GM23338 (cell line): ENCODE data around the gene PCDHA2. TPM values are rescaled to one million over a fixed set of nuclear protein-coding genes. Genes with fewer than 3 reads are reported as not detected.

Source experiments
- ATAC-seq: fragments of 200-7000 bp; cut with Tn5 transposase; 3 replicates; pipeline ENCODE4 v1.9.1; 2020
- DNase-seq: peaks from one replicate; pipeline ENCODE4 v3.0.0-alpha.2; 2015; ENCODE audit warnings: low spot score
- H2AFZ ChIP-seq: fragments of 200-600 bp; sonication (generic); 2 replicates; pipeline ENCODE4 v1.8.0; 2016; ENCODE audit warnings: antibody characterized with exemption, mild to moderate bottlenecking, moderate library complexity
- H3F3A ChIP-seq: fragments of 200-600 bp; sonication (generic); replicated peaks from 2 replicates; pipeline ENCODE4 v1.8.0; 2017; ENCODE audit warnings: antibody characterized with exemption, mixed run types, low read depth
- H3K27ac ChIP-seq: fragments of 200-600 bp; sonication (generic); 2 replicates; pipeline ENCODE4 v1.6.1; 2016; ENCODE audit warnings: low read depth
- H3K27me3 ChIP-seq: fragments of 200-600 bp; sonication (generic); 2 replicates; pipeline ENCODE4 v1.8.0; 2016; ENCODE audit warnings: mild to moderate bottlenecking, mixed run types, moderate library complexity; ENCODE audit not compliant: insufficient read depth
- H3K36me3 ChIP-seq: fragments of 200-600 bp; sonication (generic); 2 replicates; pipeline ENCODE4 v1.8.0; 2016; ENCODE audit warnings: mild to moderate bottlenecking; ENCODE audit not compliant: insufficient read depth
- H3K4me1 ChIP-seq: fragments of 200-600 bp; sonication (generic); 2 replicates; pipeline ENCODE4 v1.8.0; 2016; ENCODE audit warnings: mild to moderate bottlenecking, moderate library complexity; ENCODE audit not compliant: insufficient read depth
- H3K4me2 ChIP-seq: fragments of 200-600 bp; sonication (generic); 2 replicates; pipeline ENCODE4 v1.7.1; 2017; ENCODE audit warnings: mixed run types
- H3K4me3 ChIP-seq: fragments of 200-600 bp; sonication (generic); 2 replicates; pipeline ENCODE4 v1.6.1; 2016; ENCODE audit warnings: mixed run types
- H3K79me2 ChIP-seq: fragments of 200-600 bp; sonication (generic); replicated peaks from 2 replicates; pipeline ENCODE4 v1.8.0; 2017; ENCODE audit warnings: mild to moderate bottlenecking; ENCODE audit not compliant: insufficient read depth
- H3K9me2 ChIP-seq: fragments of 200-600 bp; sonication (generic); 2 replicates; pipeline ENCODE4 v1.8.0; 2017; ENCODE audit not compliant: insufficient read depth
- H4K20me1 ChIP-seq: fragments of 200-600 bp; sonication (generic); replicated peaks from 2 replicates; pipeline ENCODE4 v1.8.0; 2017; ENCODE audit warnings: mild to moderate bottlenecking; ENCODE audit not compliant: insufficient read depth
- H3K27ac Mint-ChIP-seq: 2 replicates; pipeline ENCODE4 v1.8.0; 2020; ENCODE audit warnings: inconsistent platforms, mild to moderate bottlenecking, moderate library complexity, mixed read lengths
- H3K27me3 Mint-ChIP-seq: 3 replicates; pipeline ENCODE4 v1.8.0; 2022; ENCODE audit warnings: low read depth, mild to moderate bottlenecking, moderate library complexity, mixed read lengths, inconsistent platforms; ENCODE audit not compliant: insufficient read depth, poor library complexity
- H3K36me3 Mint-ChIP-seq: 3 replicates; pipeline ENCODE4 v1.8.0; 2021; ENCODE audit warnings: low read depth, mild to moderate bottlenecking, inconsistent platforms, moderate library complexity, mixed read lengths
- H3K4me1 Mint-ChIP-seq: 3 replicates; pipeline ENCODE4 v1.8.0; 2020; ENCODE audit warnings: mild to moderate bottlenecking, inconsistent platforms, mixed read lengths
- H3K4me3 Mint-ChIP-seq: 3 replicates; pipeline ENCODE4 v1.8.0; 2021; ENCODE audit warnings: moderate library complexity, mild to moderate bottlenecking, inconsistent platforms, mixed read lengths
- H3K9me3 Mint-ChIP-seq: 3 replicates; pipeline ENCODE4 v1.8.0; 2020; ENCODE audit warnings: moderate library complexity, mild to moderate bottlenecking, inconsistent platforms, mixed read lengths
- CREB1 ChIP-seq: fragments of 250-450 bp; sonication (Bioruptor Pico); IDR thresholded peaks from 2 replicates; pipeline ENCODE4 v1.5.0; 2020; ENCODE audit warnings: low read depth, mild to moderate bottlenecking, moderate library complexity
- ETS1 ChIP-seq: IDR thresholded peaks from 2 replicates; pipeline ENCODE4 v1.6.1; 2016; ENCODE audit warnings: antibody characterized with exemption
- JUNB ChIP-seq: IDR thresholded peaks from one replicate; pipeline ENCODE4 v1.6.1; 2016; ENCODE audit warnings: antibody characterized with exemption; ENCODE audit not compliant: unreplicated experiment
- NANOG ChIP-seq: IDR thresholded peaks from 2 replicates; pipeline ENCODE4 v1.6.1; 2016; ENCODE audit warnings: antibody characterized with exemption, borderline replicate concordance
- POLR2AphosphoS5 ChIP-seq: IDR thresholded peaks from 2 replicates; pipeline ENCODE4 v1.6.1; 2016; ENCODE audit warnings: antibody characterized with exemption, low read depth
- STAT1 ChIP-seq: IDR thresholded peaks from one replicate; pipeline ENCODE4 v1.6.1; 2016; ENCODE audit warnings: antibody characterized with exemption; ENCODE audit not compliant: unreplicated experiment
- ZNF114 ChIP-seq: fragments of 250-450 bp; sonication (Bioruptor Pico); IDR thresholded peaks from 2 replicates; pipeline ENCODE4 v1.5.0; 2020; ENCODE audit warnings: mild to moderate bottlenecking, moderate library complexity
- polyA plus RNA-seq: library from polyadenylated mRNA; unstranded; fragments of >200 nt; fragmentation: Nextera tagmentation; extraction: Ambion mirVana; gene quantifications from 2 replicates; pipeline ENCODE4 v1.2.1, GENCODE V29; 2016
- total RNA-seq: library from RNA; depleted of rRNA; stranded (reverse); fragments of >200 nt; shearing (Covaris generic); gene quantifications from 2 replicates; pipeline ENCODE4 v1.2.3, GENCODE V29; 2014
- TF ChIP-seq, protein P1 (sequence below), 2 experiments: fragments of 200-600 bp in 1 of 2; sonication (generic) in 1 of 2; conservative IDR thresholded peaks; 2 replicates each; pipeline versions ENCODE4 v1.5.1 to v1.6.1; 2016 to 2017; ENCODE audit warnings: antibody characterized with exemption in 2 of 2, low read depth in 2 of 2, mild to moderate bottlenecking in 2 of 2, moderate library complexity in 1 of 2
- TF ChIP-seq, protein P2 (sequence below): IDR thresholded peaks from one replicate; pipeline ENCODE4 v1.6.1; 2018; ENCODE audit warnings: antibody characterized with exemption; ENCODE audit not compliant: unreplicated experiment

Gene PCDHA2
- total and polyA plus RNA-seq, 2 experiments from 2014 or later, result 0.99 to 2.2 TPM

DNA sequence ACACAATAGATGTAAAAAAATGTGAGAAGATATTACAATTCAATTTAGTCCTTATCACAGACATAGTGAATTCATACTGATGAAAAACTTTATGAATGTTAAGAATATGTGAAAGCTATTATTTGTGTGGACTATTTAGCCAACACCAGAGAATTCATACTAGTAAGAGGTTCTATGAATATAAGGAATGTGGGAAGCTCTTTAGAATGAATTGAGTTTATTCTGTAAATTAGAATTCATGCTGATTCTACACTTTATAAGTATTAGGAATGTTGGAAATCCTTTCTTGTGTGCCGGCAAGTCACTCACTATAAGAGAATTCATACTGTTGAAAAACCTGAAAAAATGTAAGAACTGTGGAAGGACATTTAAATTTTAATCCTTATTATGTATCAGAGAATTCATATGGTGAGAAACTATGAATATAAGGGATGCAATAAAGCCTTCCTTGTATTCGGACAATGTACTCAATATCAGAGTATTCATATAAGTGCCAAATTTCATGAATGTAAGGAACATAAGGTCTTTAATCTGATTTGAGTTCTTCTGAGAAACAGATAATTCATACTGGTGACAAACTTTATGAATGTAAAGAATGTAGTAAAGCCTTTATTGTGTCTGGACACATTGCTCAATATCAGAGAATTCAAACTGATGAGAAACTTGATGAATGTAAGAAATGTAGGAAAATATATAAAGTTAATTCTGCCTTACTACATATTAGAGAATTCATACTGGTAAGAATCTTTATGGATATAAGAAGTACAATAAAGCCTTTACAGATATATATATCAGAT is 30.3 kb upstream of the PCDHA2 start:
- no peaks in the 10 kb centered on the region for H3F3A ChIP-seq
- H2AFZ ChIP-seq, result no peak overlapping the region
- H3K9me2 ChIP-seq, result no peaks in the 10 kb centered on the region
- no peak overlapping the region for H3K4me3 ChIP-seq
- no peak for DNase-seq
- no peak overlapping the region for H3K27ac Mint-ChIP-seq
- peaks cover 14% of the 10 kb centered on the region; the same call in 2 of the 3 replicates for H3K36me3 Mint-ChIP-seq
- no peaks in the 10 kb centered on the region for H3K4me1 Mint-ChIP-seq
- H3K27me3 Mint-ChIP-seq, result peaks cover 2% of the 10 kb centered on the region
- H4K20me1 ChIP-seq, result no peaks in the 10 kb centered on the region
- H3K4me3 Mint-ChIP-seq, result no peak overlapping the region
- H3K27me3 ChIP-seq, result no peaks in the 10 kb centered on the region
- no peaks in the 10 kb centered on the region for H3K4me1 ChIP-seq
- peaks cover 85% of the 10 kb centered on the region for H3K9me3 Mint-ChIP-seq
- no peaks in the 10 kb centered on the region for H3K79me2 ChIP-seq
- H3K27ac ChIP-seq, result no peak overlapping the region
- no peak overlapping the region for H3K4me2 ChIP-seq
- ATAC-seq, result no peak
- H3K36me3 ChIP-seq, result peaks cover 23% of the 10 kb centered on the region
- TF ChIP-seq NANOG, result no peak

- H4K20me1 ChIP-seq, result no peaks in the 10 kb centered on the region
- no peak overlapping the region for H2AFZ ChIP-seq
- no peak overlapping the region for H3K4me3 ChIP-seq
- Mint-ChIP-seq H3K9me3 (peaks cover 85% of the 10 kb centered on the region), H3K36me3 (peaks cover 15% of the 10 kb centered on the region; the same call in 1 of the 3 replicates), H3K4me1 (no peaks in the 10 kb centered on the region), H3K27ac (no peak overlapping the region), H3K4me3 (no peak overlapping the region), H3K27me3 (no peaks in the 10 kb centered on the region)
- H3K4me2 ChIP-seq, result no peak overlapping the region
- H3K27ac ChIP-seq, result no peak overlapping the region
- no peaks in the 10 kb centered on the region for H3K9me2 ChIP-seq
- no peaks in the 10 kb centered on the region for H3F3A ChIP-seq
- H3K4me1 ChIP-seq, result no peaks in the 10 kb centered on the region
- DNase-seq (no peak), ATAC-seq (no peak)
- H3K36me3 ChIP-seq, result peaks cover 26% of the 10 kb centered on the region
- no peaks in the 10 kb centered on the region for H3K27me3 ChIP-seq
- H3K79me2 ChIP-seq, result no peaks in the 10 kb centered on the region
- TF ChIP-seq, protein P1, sequence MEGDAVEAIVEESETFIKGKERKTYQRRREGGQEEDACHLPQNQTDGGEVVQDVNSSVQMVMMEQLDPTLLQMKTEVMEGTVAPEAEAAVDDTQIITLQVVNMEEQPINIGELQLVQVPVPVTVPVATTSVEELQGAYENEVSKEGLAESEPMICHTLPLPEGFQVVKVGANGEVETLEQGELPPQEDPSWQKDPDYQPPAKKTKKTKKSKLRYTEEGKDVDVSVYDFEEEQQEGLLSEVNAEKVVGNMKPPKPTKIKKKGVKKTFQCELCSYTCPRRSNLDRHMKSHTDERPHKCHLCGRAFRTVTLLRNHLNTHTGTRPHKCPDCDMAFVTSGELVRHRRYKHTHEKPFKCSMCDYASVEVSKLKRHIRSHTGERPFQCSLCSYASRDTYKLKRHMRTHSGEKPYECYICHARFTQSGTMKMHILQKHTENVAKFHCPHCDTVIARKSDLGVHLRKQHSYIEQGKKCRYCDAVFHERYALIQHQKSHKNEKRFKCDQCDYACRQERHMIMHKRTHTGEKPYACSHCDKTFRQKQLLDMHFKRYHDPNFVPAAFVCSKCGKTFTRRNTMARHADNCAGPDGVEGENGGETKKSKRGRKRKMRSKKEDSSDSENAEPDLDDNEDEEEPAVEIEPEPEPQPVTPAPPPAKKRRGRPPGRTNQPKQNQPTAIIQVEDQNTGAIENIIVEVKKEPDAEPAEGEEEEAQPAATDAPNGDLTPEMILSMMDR (conservative IDR thresholded peaks at IDR 0.05; ENCODE audit: low read depth in 2 of 2), result no peak
- TF ChIP-seq POLR2AphosphoS5, result no peak
- TF ChIP-seq, protein P2, sequence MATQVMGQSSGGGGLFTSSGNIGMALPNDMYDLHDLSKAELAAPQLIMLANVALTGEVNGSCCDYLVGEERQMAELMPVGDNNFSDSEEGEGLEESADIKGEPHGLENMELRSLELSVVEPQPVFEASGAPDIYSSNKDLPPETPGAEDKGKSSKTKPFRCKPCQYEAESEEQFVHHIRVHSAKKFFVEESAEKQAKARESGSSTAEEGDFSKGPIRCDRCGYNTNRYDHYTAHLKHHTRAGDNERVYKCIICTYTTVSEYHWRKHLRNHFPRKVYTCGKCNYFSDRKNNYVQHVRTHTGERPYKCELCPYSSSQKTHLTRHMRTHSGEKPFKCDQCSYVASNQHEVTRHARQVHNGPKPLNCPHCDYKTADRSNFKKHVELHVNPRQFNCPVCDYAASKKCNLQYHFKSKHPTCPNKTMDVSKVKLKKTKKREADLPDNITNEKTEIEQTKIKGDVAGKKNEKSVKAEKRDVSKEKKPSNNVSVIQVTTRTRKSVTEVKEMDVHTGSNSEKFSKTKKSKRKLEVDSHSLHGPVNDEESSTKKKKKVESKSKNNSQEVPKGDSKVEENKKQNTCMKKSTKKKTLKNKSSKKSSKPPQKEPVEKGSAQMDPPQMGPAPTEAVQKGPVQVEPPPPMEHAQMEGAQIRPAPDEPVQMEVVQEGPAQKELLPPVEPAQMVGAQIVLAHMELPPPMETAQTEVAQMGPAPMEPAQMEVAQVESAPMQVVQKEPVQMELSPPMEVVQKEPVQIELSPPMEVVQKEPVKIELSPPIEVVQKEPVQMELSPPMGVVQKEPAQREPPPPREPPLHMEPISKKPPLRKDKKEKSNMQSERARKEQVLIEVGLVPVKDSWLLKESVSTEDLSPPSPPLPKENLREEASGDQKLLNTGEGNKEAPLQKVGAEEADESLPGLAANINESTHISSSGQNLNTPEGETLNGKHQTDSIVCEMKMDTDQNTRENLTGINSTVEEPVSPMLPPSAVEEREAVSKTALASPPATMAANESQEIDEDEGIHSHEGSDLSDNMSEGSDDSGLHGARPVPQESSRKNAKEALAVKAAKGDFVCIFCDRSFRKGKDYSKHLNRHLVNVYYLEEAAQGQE, result no peak
- no peak for TF ChIP-seq JUNB
- TF ChIP-seq STAT1, result no peak
- no peak for TF ChIP-seq NANOG
- no peak for TF ChIP-seq ZNF114 (CRISPR knock-in tag)
- no peak for TF ChIP-seq ETS1
- TF ChIP-seq CREB1, result no peak
Observed at GRCh38 chr5:140767444-140767843, 27.2 kb upstream of the PCDHA2 start.
